PC-9 (cell line): Measurements from ENCODE around the gene PDE3B.

Source experiments
- CTCF ChIP-seq: fragments of 200-600 bp; sonication (generic); conservative IDR thresholded peaks from 2 replicates; pipeline ENCODE4 v1.6.1; 2017; ENCODE audit warnings: mixed run types, antibody characterized with exemption, mild to moderate bottlenecking, moderate library complexity
- EZH2 ChIP-seq: fragments of 200-600 bp; sonication (generic); IDR thresholded peaks from 2 replicates; pipeline ENCODE4 v1.8.0; 2017; ENCODE audit warnings: antibody characterized with exemption, low read depth

- TF ChIP-seq CTCF, result no peak
- no peak for TF ChIP-seq EZH2
Observed at GRCh38 chr11:14775897-14776296, 132.3 kb downstream of the PDE3B start.
